ENCODE results near the gene NOS1AP. TPM values are rescaled to one million over a fixed set of nuclear protein-coding genes. Genes with fewer than 3 reads are reported as not detected.

Gene NOS1AP
- total and polyA plus RNA-seq, 9 of the 15 experiments (the other 6 are each of a cell fraction or from before 2014, with no cell fraction given), result 0.07 to 1.5 (median 0.22) TPM

DNA sequence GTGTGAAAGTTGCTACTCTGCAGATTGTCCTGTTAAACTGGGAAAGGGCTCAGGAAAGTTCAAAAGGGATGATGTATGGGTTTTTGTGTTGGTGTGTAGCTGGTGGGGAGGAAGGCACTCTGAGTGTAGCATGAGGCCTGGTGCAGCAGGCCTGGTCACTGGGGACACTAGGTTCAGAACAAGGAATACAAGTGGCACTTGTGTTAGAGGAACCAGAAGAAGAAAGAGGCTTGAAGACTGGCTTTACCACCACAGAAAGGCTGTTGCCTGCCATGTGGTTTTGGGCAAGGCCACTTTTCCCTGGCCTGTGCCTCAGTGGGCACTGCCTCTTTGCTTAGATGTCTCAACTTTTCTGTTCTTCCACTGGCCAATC, 122.8 kb downstream of the NOS1AP start (continued):
- TF ChIP-seq, protein P1, sequence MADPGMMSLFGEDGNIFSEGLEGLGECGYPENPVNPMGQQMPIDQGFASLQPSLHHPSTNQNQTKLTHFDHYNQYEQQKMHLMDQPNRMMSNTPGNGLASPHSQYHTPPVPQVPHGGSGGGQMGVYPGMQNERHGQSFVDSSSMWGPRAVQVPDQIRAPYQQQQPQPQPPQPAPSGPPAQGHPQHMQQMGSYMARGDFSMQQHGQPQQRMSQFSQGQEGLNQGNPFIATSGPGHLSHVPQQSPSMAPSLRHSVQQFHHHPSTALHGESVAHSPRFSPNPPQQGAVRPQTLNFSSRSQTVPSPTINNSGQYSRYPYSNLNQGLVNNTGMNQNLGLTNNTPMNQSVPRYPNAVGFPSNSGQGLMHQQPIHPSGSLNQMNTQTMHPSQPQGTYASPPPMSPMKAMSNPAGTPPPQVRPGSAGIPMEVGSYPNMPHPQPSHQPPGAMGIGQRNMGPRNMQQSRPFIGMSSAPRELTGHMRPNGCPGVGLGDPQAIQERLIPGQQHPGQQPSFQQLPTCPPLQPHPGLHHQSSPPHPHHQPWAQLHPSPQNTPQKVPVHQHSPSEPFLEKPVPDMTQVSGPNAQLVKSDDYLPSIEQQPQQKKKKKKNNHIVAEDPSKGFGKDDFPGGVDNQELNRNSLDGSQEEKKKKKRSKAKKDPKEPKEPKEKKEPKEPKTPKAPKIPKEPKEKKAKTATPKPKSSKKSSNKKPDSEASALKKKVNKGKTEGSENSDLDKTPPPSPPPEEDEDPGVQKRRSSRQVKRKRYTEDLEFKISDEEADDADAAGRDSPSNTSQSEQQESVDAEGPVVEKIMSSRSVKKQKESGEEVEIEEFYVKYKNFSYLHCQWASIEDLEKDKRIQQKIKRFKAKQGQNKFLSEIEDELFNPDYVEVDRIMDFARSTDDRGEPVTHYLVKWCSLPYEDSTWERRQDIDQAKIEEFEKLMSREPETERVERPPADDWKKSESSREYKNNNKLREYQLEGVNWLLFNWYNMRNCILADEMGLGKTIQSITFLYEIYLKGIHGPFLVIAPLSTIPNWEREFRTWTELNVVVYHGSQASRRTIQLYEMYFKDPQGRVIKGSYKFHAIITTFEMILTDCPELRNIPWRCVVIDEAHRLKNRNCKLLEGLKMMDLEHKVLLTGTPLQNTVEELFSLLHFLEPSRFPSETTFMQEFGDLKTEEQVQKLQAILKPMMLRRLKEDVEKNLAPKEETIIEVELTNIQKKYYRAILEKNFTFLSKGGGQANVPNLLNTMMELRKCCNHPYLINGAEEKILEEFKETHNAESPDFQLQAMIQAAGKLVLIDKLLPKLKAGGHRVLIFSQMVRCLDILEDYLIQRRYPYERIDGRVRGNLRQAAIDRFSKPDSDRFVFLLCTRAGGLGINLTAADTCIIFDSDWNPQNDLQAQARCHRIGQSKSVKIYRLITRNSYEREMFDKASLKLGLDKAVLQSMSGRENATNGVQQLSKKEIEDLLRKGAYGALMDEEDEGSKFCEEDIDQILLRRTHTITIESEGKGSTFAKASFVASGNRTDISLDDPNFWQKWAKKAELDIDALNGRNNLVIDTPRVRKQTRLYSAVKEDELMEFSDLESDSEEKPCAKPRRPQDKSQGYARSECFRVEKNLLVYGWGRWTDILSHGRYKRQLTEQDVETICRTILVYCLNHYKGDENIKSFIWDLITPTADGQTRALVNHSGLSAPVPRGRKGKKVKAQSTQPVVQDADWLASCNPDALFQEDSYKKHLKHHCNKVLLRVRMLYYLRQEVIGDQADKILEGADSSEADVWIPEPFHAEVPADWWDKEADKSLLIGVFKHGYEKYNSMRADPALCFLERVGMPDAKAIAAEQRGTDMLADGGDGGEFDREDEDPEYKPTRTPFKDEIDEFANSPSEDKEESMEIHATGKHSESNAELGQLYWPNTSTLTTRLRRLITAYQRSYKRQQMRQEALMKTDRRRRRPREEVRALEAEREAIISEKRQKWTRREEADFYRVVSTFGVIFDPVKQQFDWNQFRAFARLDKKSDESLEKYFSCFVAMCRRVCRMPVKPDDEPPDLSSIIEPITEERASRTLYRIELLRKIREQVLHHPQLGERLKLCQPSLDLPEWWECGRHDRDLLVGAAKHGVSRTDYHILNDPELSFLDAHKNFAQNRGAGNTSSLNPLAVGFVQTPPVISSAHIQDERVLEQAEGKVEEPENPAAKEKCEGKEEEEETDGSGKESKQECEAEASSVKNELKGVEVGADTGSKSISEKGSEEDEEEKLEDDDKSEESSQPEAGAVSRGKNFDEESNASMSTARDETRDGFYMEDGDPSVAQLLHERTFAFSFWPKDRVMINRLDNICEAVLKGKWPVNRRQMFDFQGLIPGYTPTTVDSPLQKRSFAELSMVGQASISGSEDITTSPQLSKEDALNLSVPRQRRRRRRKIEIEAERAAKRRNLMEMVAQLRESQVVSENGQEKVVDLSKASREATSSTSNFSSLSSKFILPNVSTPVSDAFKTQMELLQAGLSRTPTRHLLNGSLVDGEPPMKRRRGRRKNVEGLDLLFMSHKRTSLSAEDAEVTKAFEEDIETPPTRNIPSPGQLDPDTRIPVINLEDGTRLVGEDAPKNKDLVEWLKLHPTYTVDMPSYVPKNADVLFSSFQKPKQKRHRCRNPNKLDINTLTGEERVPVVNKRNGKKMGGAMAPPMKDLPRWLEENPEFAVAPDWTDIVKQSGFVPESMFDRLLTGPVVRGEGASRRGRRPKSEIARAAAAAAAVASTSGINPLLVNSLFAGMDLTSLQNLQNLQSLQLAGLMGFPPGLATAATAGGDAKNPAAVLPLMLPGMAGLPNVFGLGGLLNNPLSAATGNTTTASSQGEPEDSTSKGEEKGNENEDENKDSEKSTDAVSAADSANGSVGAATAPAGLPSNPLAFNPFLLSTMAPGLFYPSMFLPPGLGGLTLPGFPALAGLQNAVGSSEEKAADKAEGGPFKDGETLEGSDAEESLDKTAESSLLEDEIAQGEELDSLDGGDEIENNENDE (IDR thresholded peaks at IDR 0.05; ENCODE audit: low read depth, low read length), result no peak
